ENCODE data around the gene PARN.

The PARN gene

DNA sequence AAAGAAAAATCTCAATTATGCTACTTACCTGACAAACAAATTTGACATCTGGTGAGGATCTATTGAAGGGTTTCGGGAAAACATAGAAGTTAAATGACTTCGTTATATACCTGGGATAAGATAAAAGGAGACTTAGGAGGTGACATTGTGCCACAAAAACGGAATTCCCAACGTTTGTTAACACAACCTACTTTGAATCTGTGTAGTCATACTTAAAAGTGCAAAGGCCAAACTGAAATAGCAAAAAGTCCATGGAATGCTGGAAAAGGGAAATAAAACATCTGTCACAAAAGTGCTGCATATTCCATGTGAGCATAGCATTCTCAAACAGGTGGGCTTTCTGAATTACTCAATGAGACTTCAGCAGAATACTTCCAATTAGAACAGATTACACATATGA is 3.0 kb downstream of the PARN start:
- no peaks in the 10 kb centered on the region for H3K36me3 ChIP-seq (ENCODE audit: control insufficient read depth, insufficient read depth, low read length)
- no peaks in the 10 kb centered on the region for H3K9me3 ChIP-seq (ENCODE audit: control insufficient read depth, low read length)
- no peaks in the 10 kb centered on the region for H3K27me3 ChIP-seq (ENCODE audit: control insufficient read depth, insufficient read depth, low read length)
- no peak for TF ChIP-seq CTCF (IDR thresholded peaks at IDR 0.05)
- H3K4me3 ChIP-seq (ENCODE audit: low read depth, low read length): no peak overlapping the region
- H3K27ac ChIP-seq: no peak overlapping the region
- no peak overlapping the region for H2AFZ ChIP-seq
- peaks cover 1% of the 10 kb centered on the region for H3K4me1 ChIP-seq
- no peak overlapping the region for H3K9ac ChIP-seq
- H3K79me2 ChIP-seq: peaks cover 8% of the 10 kb centered on the region
- no peak overlapping the region for H3K4me2 ChIP-seq (ENCODE audit: low read length)

- Histone ChIP-seq H3K27ac (no peak overlapping the region), H3K9ac (no peak overlapping the region), H3K4me3 (ENCODE audit: low read depth, low read length) (no peak overlapping the region), H3K4me2 (ENCODE audit: low read length) (no peak overlapping the region), H3K9me3 (ENCODE audit: control insufficient read depth, low read length) (no peaks in the 10 kb centered on the region), H3K4me1 (no peaks in the 10 kb centered on the region), H3K36me3 (ENCODE audit: control insufficient read depth, insufficient read depth, low read length) (no peaks in the 10 kb centered on the region), H2AFZ (no peak overlapping the region), H3K79me2 (no peaks in the 10 kb centered on the region), H3K27me3 (ENCODE audit: control insufficient read depth, insufficient read depth, low read length) (no peaks in the 10 kb centered on the region)
- no peak for TF ChIP-seq CTCF (IDR thresholded peaks at IDR 0.05)
Measured at GRCh38 chr16:14618566-14618965, 11.5 kb downstream of the PARN start.

- Histone ChIP-seq H3K27ac (no peak overlapping the region), H2AFZ (no peak overlapping the region), H3K9me3 (ENCODE audit: control insufficient read depth, low read length) (no peaks in the 10 kb centered on the region), H3K4me2 (ENCODE audit: low read length) (no peak overlapping the region), H3K9ac (no peak overlapping the region), H3K36me3 (ENCODE audit: control insufficient read depth, insufficient read depth, low read length) (no peaks in the 10 kb centered on the region), H3K4me3 (ENCODE audit: low read depth, low read length) (no peak overlapping the region), H3K4me1 (no peaks in the 10 kb centered on the region), H3K79me2 (no peaks in the 10 kb centered on the region), H3K27me3 (ENCODE audit: control insufficient read depth, insufficient read depth, low read length) (no peaks in the 10 kb centered on the region)
- TF ChIP-seq CTCF (IDR thresholded peaks at IDR 0.05): no peak
Measured at GRCh38 chr16:14616280-14616679, 13.8 kb downstream of the PARN start.

- Histone ChIP-seq H3K79me2 (no peaks in the 10 kb centered on the region), H3K36me3 (ENCODE audit: control insufficient read depth, insufficient read depth, low read length) (no peaks in the 10 kb centered on the region), H3K4me2 (ENCODE audit: low read length) (no peak overlapping the region), H3K27ac (no peak overlapping the region), H3K9ac (no peak overlapping the region), H3K27me3 (ENCODE audit: control insufficient read depth, insufficient read depth, low read length) (no peaks in the 10 kb centered on the region), H3K4me3 (ENCODE audit: low read depth, low read length) (no peak overlapping the region), H3K9me3 (ENCODE audit: control insufficient read depth, low read length) (no peaks in the 10 kb centered on the region), H2AFZ (no peak overlapping the region), H3K4me1 (no peaks in the 10 kb centered on the region)
- no peak for TF ChIP-seq CTCF (IDR thresholded peaks at IDR 0.05)
Measured at GRCh38 chr16:14613991-14614390, 16.1 kb downstream of the PARN start.

GRCh38 chr16:14611660-14612059 is 18.4 kb downstream of the PARN start:
- no peak for TF ChIP-seq CTCF (IDR thresholded peaks at IDR 0.05)
- H3K27me3 ChIP-seq (ENCODE audit: control insufficient read depth, insufficient read depth, low read length): no peaks in the 10 kb centered on the region
- H3K27ac ChIP-seq: no peak overlapping the region
- H2AFZ ChIP-seq: no peak overlapping the region
- H3K9me3 ChIP-seq (ENCODE audit: control insufficient read depth, low read length): no peaks in the 10 kb centered on the region
- no peaks in the 10 kb centered on the region for H3K4me1 ChIP-seq
- H3K36me3 ChIP-seq (ENCODE audit: control insufficient read depth, insufficient read depth, low read length): no peaks in the 10 kb centered on the region
- H3K4me3 ChIP-seq (ENCODE audit: low read depth, low read length): no peak overlapping the region
- no peak overlapping the region for H3K4me2 ChIP-seq (ENCODE audit: low read length)
- H3K9ac ChIP-seq: no peak overlapping the region
- no peaks in the 10 kb centered on the region for H3K79me2 ChIP-seq

All from parathyroid adenoma (tissue), 2 donors.